Prostate gland (tissue), 2 donors: ENCODE measurements around the gene WDR35.

Source experiments
- CTCF ChIP-seq, 4 experiments: fragments of 200-600 bp in 2 of 4; fragments of 450-650 bp in 2 of 4; sonication (generic) in 2 of 4; IDR thresholded peaks; 1 replicate in 3 of 4; 2 replicates in 1 of 4; pipeline ENCODE4 v1.5.1; 2016 to 2019; ENCODE audit warnings: antibody characterized with exemption in 4 of 4, mild to moderate bottlenecking in 2 of 4, moderate library complexity in 2 of 4
- POLR2A ChIP-seq: fragments of 450-650 bp; IDR thresholded peaks from one replicate; pipeline ENCODE4 v1.6.1; 2016; ENCODE audit warnings: antibody characterized with exemption, mild to moderate bottlenecking
- POLR2AphosphoS5 ChIP-seq: sonication (generic); formaldehyde crosslinking; IDR thresholded peaks from one replicate; pipeline ENCODE4 v1.6.1; 2017; ENCODE audit warnings: antibody characterized with exemption

GRCh38 chr2:19882286-19882685 is 107.6 kb downstream of the WDR35 start:
- no peak for TF ChIP-seq CTCF (IDR thresholded peaks at IDR 0.05)
- TF ChIP-seq POLR2A = no peak
- TF ChIP-seq POLR2AphosphoS5 = no peak
